ENCODE results near the gene KIZ. TPM values are rescaled to one million over a fixed set of nuclear protein-coding genes. Genes with fewer than 3 reads are reported as not detected.

The KIZ gene
- total RNA-seq, 1 donor from 2014 or later, result 21.1 TPM

DNA sequence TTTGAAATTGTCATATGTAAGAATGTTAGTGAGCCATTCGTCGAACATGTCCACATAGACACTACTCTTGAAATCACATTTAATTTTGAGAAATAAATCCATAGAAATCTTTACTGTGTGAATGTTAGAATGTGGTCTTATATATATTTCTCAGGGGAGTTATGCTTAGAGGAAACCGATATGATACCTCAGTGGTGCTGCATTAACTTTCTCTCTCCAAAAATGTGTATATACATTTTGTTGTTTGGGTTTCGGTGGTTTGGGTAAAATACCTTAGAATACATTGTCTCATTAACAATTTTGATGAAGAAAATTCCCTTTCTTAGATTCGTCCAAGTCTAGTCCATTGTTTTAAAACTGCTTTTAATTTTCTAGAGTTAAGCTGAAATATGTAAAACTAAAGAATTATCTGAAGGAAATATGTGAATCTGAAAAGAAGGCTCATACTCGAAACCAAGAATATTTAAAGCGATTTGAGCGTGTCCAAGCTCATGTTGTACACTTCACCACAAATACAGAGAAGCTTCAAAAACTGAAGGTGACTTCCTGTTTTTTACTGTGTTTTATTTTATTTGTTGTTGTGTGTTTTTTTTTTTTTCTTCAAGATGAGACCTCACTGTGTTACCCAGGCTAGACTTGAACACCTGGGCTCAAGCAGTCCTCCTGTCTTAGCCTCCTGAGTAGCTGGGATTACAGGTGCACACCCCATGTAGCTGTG, 10.3 kb downstream of the KIZ start:
- Mint-ChIP-seq H3K27ac (no peak overlapping the region), H3K9me3 (no peaks in the 10 kb centered on the region), H3K4me3 (no peak overlapping the region), H3K36me3 (peaks cover 13% of the 10 kb centered on the region), H3K27me3 (ENCODE audit: low read depth) (no peaks in the 10 kb centered on the region), H3K4me1 (no peaks in the 10 kb centered on the region)
- no peak for DNase-seq (ENCODE audit: low spot score in 2 of 2, unreplicated experiment in 2 of 2)
- TF ChIP-seq, protein P1, sequence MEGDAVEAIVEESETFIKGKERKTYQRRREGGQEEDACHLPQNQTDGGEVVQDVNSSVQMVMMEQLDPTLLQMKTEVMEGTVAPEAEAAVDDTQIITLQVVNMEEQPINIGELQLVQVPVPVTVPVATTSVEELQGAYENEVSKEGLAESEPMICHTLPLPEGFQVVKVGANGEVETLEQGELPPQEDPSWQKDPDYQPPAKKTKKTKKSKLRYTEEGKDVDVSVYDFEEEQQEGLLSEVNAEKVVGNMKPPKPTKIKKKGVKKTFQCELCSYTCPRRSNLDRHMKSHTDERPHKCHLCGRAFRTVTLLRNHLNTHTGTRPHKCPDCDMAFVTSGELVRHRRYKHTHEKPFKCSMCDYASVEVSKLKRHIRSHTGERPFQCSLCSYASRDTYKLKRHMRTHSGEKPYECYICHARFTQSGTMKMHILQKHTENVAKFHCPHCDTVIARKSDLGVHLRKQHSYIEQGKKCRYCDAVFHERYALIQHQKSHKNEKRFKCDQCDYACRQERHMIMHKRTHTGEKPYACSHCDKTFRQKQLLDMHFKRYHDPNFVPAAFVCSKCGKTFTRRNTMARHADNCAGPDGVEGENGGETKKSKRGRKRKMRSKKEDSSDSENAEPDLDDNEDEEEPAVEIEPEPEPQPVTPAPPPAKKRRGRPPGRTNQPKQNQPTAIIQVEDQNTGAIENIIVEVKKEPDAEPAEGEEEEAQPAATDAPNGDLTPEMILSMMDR (IDR thresholded peaks at IDR 0.05; ENCODE audit: unreplicated experiment), result no peak

DNA sequence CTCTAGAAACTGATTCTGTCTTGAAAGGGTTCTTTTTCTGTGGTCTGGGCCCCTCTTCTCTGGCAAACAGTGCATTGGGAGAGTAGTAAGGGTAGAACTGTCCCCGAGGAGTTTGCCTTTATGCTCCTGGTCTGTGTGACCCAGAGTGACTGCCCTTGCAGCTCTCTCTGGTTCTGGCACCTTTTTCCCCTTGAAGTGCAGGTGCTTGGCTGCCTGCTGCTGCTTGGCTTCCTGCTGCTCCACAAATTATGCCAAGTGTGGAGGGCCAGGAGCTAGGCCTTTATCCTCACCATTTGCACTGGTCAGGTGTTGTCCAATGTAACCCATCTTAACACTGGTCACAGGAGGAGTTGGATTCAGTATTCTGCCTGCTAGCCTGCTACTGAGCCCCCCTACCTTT, 11.2 kb downstream of the KIZ start:
- TF ChIP-seq, protein P1 (IDR thresholded peaks at IDR 0.05; ENCODE audit: unreplicated experiment), result no peak
- Mint-ChIP-seq H3K4me3 (no peak overlapping the region), H3K36me3 (peaks cover 13% of the 10 kb centered on the region), H3K9me3 (no peaks in the 10 kb centered on the region), H3K4me1 (no peaks in the 10 kb centered on the region), H3K27ac (no peak overlapping the region), H3K27me3 (ENCODE audit: low read depth) (no peaks in the 10 kb centered on the region)
- no peak for DNase-seq (ENCODE audit: low spot score in 2 of 2, unreplicated experiment in 2 of 2)

DNA sequence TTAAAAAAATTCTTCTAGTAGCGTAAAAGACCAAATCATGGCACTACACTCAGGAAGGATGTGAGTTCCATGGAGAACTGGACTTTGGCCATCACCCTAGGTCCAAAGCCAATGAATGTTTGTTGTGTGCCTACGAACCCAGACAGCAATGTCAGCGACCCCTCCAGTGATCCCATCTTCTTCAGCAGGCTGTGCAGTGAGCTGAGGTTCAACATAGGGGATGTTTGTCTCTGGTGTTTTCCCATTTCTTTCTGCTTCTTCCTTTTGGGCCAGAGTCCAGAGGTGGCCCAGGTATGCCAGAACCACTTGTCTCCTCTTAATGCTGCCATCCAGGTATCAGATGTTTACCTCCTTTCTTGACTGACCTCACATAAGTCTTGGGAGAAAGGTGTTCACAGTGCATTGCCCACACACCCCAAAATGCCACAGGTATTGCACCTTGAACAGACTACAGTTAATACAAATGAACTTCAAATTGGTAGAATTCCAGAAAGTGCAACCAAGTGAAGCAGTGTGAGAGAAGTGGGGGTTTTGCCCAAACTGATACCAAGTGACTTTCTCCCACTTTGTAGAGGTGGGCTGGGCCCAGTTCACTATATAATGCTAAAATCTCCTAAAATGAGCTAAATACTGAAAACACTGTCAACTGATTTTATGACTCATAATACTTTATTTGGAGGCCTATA, 14.1 kb downstream of the KIZ start:
- H3K27ac Mint-ChIP-seq, result no peak overlapping the region
- TF ChIP-seq, protein P1 (IDR thresholded peaks at IDR 0.05; ENCODE audit: unreplicated experiment), result no peak
- H3K27me3 Mint-ChIP-seq (ENCODE audit: low read depth), result no peaks in the 10 kb centered on the region
- no peak for DNase-seq (ENCODE audit: low spot score in 2 of 2, unreplicated experiment in 2 of 2)
- H3K4me3 Mint-ChIP-seq, result no peak overlapping the region
- H3K36me3 Mint-ChIP-seq, result peaks cover 8% of the 10 kb centered on the region
- no peaks in the 10 kb centered on the region for H3K4me1 Mint-ChIP-seq
- H3K9me3 Mint-ChIP-seq, result no peaks in the 10 kb centered on the region

DNA sequence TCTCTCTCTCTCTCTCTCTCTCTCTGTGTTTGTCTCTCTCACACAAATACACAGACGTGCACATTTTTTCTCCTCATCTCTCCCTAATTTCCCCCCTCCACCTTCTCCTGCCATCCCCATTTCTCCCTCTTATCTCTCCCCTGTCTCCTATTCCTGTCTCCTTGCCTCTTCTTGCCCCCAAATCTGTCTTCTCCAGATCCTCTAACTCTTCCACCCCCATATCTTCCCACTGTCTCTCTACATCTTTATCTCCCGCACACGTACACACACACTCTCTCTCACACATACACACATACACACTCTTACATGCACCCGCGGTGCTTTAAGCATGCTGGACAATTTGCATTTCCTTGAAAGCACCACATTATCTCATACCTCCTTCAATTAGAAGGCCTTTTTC, 15.9 kb downstream of the KIZ start:
- no peak for DNase-seq (ENCODE audit: low spot score in 2 of 2, unreplicated experiment in 2 of 2)
- TF ChIP-seq, protein P1 (IDR thresholded peaks at IDR 0.05; ENCODE audit: unreplicated experiment), result no peak
- no peaks in the 10 kb centered on the region for H3K27me3 Mint-ChIP-seq (ENCODE audit: low read depth)
- H3K27ac Mint-ChIP-seq, result no peak overlapping the region
- H3K4me1 Mint-ChIP-seq, result no peaks in the 10 kb centered on the region
- H3K9me3 Mint-ChIP-seq, result no peaks in the 10 kb centered on the region
- H3K36me3 Mint-ChIP-seq, result peaks cover 4% of the 10 kb centered on the region
- H3K4me3 Mint-ChIP-seq, result no peak overlapping the region

DNA sequence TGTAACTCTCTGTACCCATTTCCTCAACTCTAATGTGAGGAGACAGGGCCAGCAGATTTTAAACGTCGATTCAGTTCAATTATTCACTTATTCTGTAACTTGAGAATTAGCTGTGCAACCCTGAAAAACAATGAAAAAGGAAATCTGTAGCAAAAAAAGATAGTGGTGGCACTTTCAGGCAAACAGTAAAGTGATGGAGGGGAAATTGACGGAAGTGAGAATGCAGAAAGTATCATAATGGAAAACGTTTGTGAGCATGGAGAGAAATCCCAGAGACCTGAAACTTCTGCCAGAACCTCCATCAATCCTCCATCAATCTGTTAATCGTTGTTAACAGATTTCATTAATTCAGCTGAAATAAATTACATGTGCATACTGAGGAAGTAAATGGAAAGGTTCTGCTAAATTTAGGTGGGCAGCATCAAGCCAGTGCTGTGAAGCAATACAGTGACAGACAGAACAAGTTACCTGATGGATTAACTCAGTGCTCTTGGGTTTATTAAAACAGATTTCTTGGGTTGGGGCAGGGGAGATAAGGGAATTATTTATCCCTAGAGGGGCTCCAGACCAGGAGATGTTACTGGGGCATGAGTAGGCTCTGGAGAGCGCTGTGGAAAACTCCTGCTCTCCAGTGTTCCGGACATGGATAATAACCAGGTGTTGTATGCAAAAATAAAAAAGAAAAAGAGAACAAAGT, 17.5 kb downstream of the KIZ start:
- no peaks in the 10 kb centered on the region for H3K4me1 Mint-ChIP-seq
- no peaks in the 10 kb centered on the region for H3K27me3 Mint-ChIP-seq (ENCODE audit: low read depth)
- H3K36me3 Mint-ChIP-seq, result peaks cover 4% of the 10 kb centered on the region
- no peak overlapping the region for H3K4me3 Mint-ChIP-seq
- no peak overlapping the region for H3K27ac Mint-ChIP-seq
- TF ChIP-seq, protein P1 (IDR thresholded peaks at IDR 0.05; ENCODE audit: unreplicated experiment), result no peak
- DNase-seq (ENCODE audit: low spot score in 2 of 2, unreplicated experiment in 2 of 2), result no peak
- no peaks in the 10 kb centered on the region for H3K9me3 Mint-ChIP-seq

Data from mesothelial cell of epicardium (in vitro differentiated cells).